DMS114 treated with DMSO at 0.1 percent for 48 hours (cell line): Measurements from ENCODE around the gene ARHGAP6.

ENCODE experiments used
- DNase-seq: peaks from one replicate; lab custom pipeline; 2025; ENCODE audit not compliant: unreplicated experiment; lab: John Stamatoyannopoulos, UW

The ARHGAP6 gene

DNA sequence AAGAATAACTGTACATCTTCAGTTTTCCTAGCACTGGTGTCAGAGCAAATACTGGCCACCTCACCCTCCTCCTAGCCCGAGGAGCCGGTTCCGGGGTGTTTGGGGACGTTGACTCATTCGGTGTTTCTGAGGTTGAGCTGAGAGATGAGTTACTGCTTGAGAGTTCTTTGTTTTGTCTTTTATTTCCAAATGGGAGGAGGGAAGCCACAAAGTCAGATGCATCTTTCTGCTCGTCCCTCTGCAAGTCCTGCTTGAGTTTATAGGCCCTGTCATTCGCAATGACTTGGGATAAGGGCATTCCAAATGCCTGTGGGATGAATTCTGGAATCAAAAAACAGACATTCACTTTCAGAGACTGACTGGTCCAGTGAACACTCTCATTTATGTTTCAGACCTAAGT lies 477.1 kb downstream of the ARHGAP6 start:
- no peak for DNase-seq

DNA sequence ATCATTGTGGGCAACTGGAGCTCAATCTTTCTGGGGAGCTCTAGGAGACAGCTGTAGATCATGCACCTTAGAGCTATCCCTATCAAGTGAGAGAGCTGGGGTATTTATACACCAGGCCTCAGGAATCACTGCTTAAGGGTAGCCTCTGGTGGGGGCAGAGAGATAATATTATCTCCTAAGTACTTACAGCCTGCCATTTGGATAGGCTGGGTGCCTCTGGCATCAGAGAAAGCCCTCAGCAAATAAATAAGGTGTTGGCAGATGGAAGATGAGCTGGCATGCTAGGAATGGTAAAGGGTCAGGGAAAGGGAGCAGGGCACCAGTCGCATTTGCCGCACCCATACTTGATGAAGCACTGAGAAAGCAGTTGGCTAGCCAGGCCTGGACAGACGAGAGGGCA lies 478.7 kb downstream of the ARHGAP6 start:
- DNase-seq, result no peak

DNA sequence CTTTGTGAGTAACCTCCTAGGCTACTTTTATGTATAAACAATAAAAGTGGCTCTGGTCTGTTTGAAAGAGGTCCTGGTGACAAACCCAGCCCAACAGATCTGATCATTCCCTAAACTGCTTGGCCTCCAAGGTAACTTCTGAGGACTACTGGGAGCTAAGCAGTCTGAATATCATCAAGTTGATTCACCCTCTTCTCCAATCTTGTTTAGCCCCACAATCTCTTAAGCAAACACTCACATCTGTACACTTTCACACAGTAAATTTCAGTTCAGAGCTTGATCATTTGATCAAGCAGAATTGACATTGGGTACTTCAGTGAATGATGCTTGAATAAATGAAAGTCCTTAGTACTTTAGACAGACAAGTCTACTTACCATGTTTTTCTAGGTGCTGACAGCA lies 479.9 kb downstream of the ARHGAP6 start:
- no peak for DNase-seq

GRCh38 chrX:11180571-11180970 lies 485.1 kb downstream of the ARHGAP6 start:
- no peak for DNase-seq

- DNase-seq, result no peak
Observed at GRCh38 chrX:11172415-11172814, 493.3 kb downstream of the ARHGAP6 start.

DNA sequence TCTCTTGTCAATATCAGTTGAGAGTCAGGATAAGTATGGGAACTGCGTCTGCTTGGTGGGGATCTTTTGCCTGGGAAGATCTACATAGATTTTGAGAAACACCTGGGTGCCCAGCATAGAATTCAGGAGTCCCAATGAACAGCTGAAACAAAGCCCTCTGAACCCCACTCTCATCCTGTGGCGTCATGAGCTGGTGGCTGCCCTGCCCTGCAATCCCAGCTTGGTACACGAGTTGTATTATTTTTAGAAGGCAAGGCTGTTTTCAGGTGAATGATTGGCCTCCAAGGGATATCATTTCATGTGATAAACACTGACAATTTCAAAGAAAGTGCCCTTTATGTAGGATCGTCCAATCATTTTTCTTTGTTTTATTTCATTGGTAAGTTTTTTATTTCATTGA lies 493.8 kb downstream of the ARHGAP6 start:
- DNase-seq, result no peak

DNA sequence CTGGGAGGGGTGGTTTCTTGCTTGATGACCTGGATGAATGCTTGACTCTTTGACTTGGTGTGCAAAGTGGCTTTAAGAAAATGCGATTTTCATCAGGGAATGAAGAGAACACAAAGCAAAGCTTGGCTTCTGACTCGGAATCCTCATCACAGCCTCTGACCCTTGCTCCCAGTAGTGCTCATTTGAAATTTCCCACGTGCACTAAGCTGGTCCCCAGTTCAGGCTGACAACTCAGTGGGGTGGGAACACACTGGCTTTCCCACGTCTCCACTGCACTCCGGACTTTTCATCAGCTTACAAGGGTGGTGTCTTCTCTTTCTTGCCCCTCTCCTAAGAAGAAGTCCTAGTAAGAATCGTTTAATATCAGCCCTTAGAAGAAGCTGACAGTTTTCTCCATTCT lies 501.3 kb downstream of the ARHGAP6 start:
- DNase-seq, result no peak

GRCh38 chrX:11159149-11159548 lies 506.6 kb downstream of the ARHGAP6 start:
- no peak for DNase-seq

GRCh38 chrX:11151799-11152559 lies 513.7 kb downstream of the ARHGAP6 start:
- no peak for DNase-seq

- no peak for DNase-seq
Observed at GRCh38 chrX:11148401-11148800, 517.3 kb downstream of the ARHGAP6 start.

DNA sequence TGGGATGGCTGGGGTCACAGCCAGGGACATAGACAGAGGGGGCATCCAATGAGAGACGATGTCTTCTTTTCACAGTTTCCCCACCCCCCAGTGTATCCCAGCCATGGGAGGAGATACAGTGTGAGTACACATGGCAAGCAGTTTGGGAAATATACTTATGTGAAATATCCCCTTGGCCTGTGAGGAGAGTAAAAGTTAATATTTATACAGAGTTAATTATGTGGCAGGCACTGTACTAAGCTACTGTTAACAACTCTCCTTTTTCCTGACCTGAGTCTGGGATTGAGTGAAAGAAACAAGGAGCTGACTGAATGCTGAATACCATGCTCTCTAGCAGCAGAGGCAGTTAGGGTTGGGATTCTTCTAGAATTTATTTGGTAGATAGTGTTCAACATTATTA lies 519.3 kb downstream of the ARHGAP6 start:
- no peak for DNase-seq

DNA sequence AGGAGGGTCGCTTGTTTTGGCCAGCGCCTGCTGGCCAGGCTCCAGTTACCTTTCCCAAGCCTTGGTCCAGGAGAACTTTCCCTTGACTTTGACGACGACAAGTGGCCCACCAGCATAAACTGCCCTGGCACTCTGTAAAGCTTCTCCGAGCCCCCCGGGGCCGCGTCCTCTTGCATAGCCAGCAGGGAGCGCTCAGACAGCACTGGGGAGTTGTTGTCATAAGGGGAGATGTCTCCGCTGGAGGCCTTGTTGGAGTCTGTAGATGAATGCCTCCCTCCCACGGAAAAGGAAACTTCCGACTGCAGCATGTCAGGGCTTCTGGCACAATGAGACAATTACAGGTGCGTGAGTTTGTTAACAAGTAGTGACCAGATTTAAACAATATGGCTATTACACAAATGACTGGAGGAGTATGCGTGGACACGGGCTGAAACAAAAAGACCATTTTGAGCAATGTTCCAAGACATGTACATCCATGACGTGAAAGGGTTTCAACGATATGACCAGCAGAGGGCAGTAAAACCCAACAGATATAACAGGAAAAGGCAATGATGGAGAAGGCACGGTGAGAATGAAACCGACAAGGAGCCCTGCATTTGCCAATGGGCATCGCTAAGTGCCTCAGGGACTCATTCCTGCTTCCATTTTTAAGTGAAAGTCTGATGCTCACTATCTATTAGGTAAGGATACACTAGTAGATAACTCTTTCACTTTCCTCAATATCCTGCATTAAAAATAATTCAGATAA lies 521.6 kb downstream of the ARHGAP6 start:
- peak; percentile 70 for DNase-seq

GRCh38 chrX:11138498-11139390 lies 527.0 kb downstream of the ARHGAP6 start:
- no peak for DNase-seq

DNA sequence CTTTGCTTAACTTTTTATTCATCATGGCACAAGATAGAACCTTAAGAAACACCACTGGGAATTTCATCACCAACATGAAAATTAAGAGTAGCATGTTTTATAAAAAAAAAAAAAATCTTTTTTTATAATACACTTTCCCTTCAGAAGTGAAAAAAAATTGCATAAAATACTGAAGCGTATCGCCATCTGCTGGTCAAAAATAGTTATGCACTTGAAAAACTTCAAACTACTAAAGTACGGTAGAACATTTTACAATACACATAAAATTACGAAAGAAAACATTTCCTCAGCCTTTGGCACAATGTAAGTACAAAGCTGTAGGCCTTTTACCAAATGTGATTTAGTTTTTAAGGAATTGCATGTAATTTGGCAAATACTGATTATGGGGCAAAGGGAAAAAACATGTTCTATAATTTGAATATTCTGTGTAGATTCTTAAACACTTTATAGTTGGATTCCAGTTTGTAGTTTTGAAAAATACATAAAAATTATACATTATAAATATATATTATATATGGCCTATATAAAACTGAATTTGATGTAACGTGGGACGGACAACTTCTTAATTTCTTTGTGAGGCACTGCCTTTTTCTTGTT lies 528.1 kb downstream of the ARHGAP6 start:
- peak; percentile 18 for DNase-seq

GRCh38 chrX:11135564-11136185 lies 530.0 kb downstream of the ARHGAP6 start:
- DNase-seq, result no peak

- no peak for DNase-seq
Observed at GRCh38 chrX:11131146-11131545, 534.6 kb downstream of the ARHGAP6 start.

DNA sequence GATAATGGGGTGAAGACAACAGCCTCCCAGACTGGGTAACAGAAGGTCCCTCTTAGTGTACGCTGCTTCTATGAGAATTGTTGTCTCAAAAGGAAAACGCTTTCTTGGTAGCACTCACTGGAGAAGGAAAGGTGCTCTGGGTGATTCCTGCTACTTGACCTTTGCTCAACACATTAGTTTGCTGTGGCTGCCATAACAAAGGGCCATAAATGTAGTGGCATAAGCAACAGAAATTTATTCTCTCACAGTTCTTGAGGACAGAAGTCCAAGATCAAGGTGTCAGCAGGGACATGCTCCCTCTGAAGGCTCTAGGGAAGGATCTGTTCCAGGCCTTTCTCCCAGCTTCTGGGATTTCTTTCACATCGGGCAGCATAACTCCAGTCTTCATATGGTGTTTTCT lies 535.6 kb downstream of the ARHGAP6 start:
- no peak for DNase-seq

DNA sequence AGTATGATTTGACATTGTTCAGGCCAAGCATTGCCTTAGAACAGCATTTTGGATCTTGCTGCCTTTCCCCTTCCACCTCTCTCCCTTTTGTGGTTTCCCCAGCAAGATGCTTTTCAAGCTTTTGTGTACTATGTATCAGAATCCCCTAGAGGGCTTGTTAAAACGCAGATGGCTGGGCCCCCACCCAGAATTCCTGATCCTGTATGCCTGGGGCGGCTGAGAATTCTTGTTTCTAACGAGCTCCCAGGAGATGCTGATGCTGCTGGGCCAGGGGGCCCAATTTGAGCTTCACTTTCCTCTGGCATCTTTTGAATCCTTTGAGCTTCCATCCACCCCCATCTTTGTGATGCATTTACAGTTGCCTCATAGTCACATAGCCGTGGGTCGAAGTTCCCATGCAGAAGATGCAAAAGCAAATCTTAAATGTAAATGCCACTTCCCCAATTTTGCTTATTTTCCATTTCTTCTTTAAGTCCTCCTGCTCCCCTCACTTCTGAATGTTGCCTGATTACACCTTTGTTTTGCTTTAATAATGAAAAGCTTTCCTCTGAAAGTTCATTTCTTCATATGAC lies 536.1 kb downstream of the ARHGAP6 start:
- DNase-seq, result no peak

GRCh38 chrX:11125060-11125459 lies 540.7 kb downstream of the ARHGAP6 start:
- no peak for DNase-seq

DNA sequence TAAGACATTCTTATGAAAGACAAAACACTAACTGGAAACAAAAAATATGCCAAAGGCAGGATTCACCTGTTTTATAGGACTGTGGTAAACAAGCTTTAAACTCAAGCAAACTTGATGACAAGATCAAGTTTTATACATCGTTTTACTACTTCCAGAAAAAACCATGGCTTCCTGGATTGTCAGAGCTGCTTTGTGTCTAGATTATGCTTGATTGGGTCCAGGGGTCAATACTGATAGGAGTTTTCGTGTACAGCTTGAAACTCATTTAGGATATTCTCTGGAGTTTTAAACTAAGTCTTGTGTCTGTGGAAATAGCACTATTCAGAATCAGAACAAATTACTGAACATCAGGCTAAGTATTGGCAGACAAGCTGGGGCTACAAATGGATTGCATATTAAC lies 541.6 kb downstream of the ARHGAP6 start:
- DNase-seq, result no peak
